ENCODE results near the gene ECM2.
"Not testable (repeated sequence)": the region's sequence is repeated elsewhere in the genome, so short reads cannot be mapped to it uniquely, and the experiment has no call there.

The ECM2 gene

GRCh38 chr9:92535940-92536850 lies at the start of gene ECM2:
ECM2 (minus strand) TSS chr9:92535990; CDS start chr9:92522866, 13,124 bp downstream.
- peak; percentile 19 for DNase-seq (ENCODE audit: low spot score)

- DNase-seq (ENCODE audit: low spot score) = no peak
Measured at GRCh38 chr9:92576175-92576574, 40.4 kb upstream of the ECM2 start.

- DNase-seq (ENCODE audit: low spot score) = not testable (repeated sequence)
Measured at GRCh38 chr9:92573612-92574011, 37.8 kb upstream of the ECM2 start.

- not testable (repeated sequence) for DNase-seq (ENCODE audit: low spot score)
Measured at GRCh38 chr9:92571871-92572270, 36.1 kb upstream of the ECM2 start.

- no peak for DNase-seq (ENCODE audit: low spot score)
Measured at GRCh38 chr9:92564982-92565381, 29.2 kb upstream of the ECM2 start.

- no peak for DNase-seq (ENCODE audit: low spot score)
Measured at GRCh38 chr9:92564504-92564903, 28.7 kb upstream of the ECM2 start.

- no peak for DNase-seq (ENCODE audit: low spot score)
Measured at GRCh38 chr9:92563116-92564100, 27.6 kb upstream of the ECM2 start.

- no peak for DNase-seq (ENCODE audit: low spot score)
Measured at GRCh38 chr9:92562461-92562967, 26.7 kb upstream of the ECM2 start.

- DNase-seq (ENCODE audit: low spot score) = no peak
Measured at GRCh38 chr9:92561374-92562330, 25.9 kb upstream of the ECM2 start.

GRCh38 chr9:92558612-92559374 lies 23.0 kb upstream of the ECM2 start:
- DNase-seq (ENCODE audit: low spot score) = no peak

GRCh38 chr9:92550765-92551164 lies 15.0 kb upstream of the ECM2 start:
- no peak for DNase-seq (ENCODE audit: low spot score)

- DNase-seq (ENCODE audit: low spot score) = no peak
Measured at GRCh38 chr9:92547356-92547755, 11.6 kb upstream of the ECM2 start.

GRCh38 chr9:92545002-92545510 lies 9.3 kb upstream of the ECM2 start:
- no peak for DNase-seq (ENCODE audit: low spot score)

- no peak for DNase-seq (ENCODE audit: low spot score)
Measured at GRCh38 chr9:92543972-92544371, 8.2 kb upstream of the ECM2 start.

GRCh38 chr9:92538541-92538940 lies 2.8 kb upstream of the ECM2 start:
- DNase-seq (ENCODE audit: low spot score) = no peak

- no peak for DNase-seq (ENCODE audit: low spot score)
Measured at GRCh38 chr9:92534674-92535073, 1.1 kb downstream of the ECM2 start.

GRCh38 chr9:92534204-92534603 lies 1.6 kb downstream of the ECM2 start:
- no peak for DNase-seq (ENCODE audit: low spot score)

- no peak for DNase-seq (ENCODE audit: low spot score)
Measured at GRCh38 chr9:92530893-92531292, 4.9 kb downstream of the ECM2 start.

- no peak for DNase-seq (ENCODE audit: low spot score)
Measured at GRCh38 chr9:92529124-92529523, 6.7 kb downstream of the ECM2 start.

GRCh38 chr9:92528522-92528849 lies 7.3 kb downstream of the ECM2 start:
- no peak for DNase-seq (ENCODE audit: low spot score)

Data from COLO829 (cell line).